Measurements from ENCODE around the gene CCDC69. TPM values are rescaled to one million over a fixed set of nuclear protein-coding genes. Genes with fewer than 3 reads are reported as not detected.
"Not testable (repeated sequence)": the region's sequence is repeated elsewhere in the genome, so short reads cannot be mapped to it uniquely, and the experiment has no call there.

The CCDC69 gene
- total RNA-seq, 6 experiments from 2014 or later = 0.43 to 1.1 (median 0.71) TPM

GRCh38 chr5:151238303-151238741, 14.4 kb upstream of the CCDC69 start:
- no peaks in the 10 kb centered on the region for H3K9me3 Mint-ChIP-seq
- peak overlapping the region; percentile 78; the same call in 1 of the 2 replicates for H3K4me3 Mint-ChIP-seq
- H3K4me1 Mint-ChIP-seq (ENCODE audit: low read depth) = peaks cover 15% of the 10 kb centered on the region
- DNase-seq = no peak
- no peaks in the 10 kb centered on the region for H3K36me3 Mint-ChIP-seq (ENCODE audit: low read depth)
- H3K27ac Mint-ChIP-seq = no peak overlapping the region
- TF ChIP-seq CTCF (IDR thresholded peaks at IDR 0.05) = no peak
- H3K27me3 Mint-ChIP-seq (ENCODE audit: insufficient read depth) = peaks cover 22% of the 10 kb centered on the region

GRCh38 chr5:151237685-151238084, 13.8 kb upstream of the CCDC69 start:
- Mint-ChIP-seq H3K27me3 (ENCODE audit: insufficient read depth) (peaks cover 26% of the 10 kb centered on the region), H3K4me1 (ENCODE audit: low read depth) (peaks cover 15% of the 10 kb centered on the region), H3K36me3 (ENCODE audit: low read depth) (no peaks in the 10 kb centered on the region), H3K4me3 (no peak overlapping the region), H3K27ac (no peak overlapping the region), H3K9me3 (no peaks in the 10 kb centered on the region)
- TF ChIP-seq CTCF (IDR thresholded peaks at IDR 0.05) = no peak
- no peak for DNase-seq

GRCh38 chr5:151236888-151237287, 13.0 kb upstream of the CCDC69 start:
- Mint-ChIP-seq H3K27me3 (ENCODE audit: insufficient read depth) (peaks cover 33% of the 10 kb centered on the region), H3K36me3 (ENCODE audit: low read depth) (no peaks in the 10 kb centered on the region), H3K9me3 (no peaks in the 10 kb centered on the region), H3K4me1 (ENCODE audit: low read depth) (peaks cover 15% of the 10 kb centered on the region), H3K4me3 (no peak overlapping the region), H3K27ac (no peak overlapping the region)
- no peak for TF ChIP-seq CTCF (IDR thresholded peaks at IDR 0.05)
- DNase-seq = no peak

- H3K4me3 Mint-ChIP-seq; H3K27ac Mint-ChIP-seq; DNase-seq; H3K9me3 Mint-ChIP-seq; H3K36me3 Mint-ChIP-seq (ENCODE audit: low read depth): not testable (repeated sequence)
- Mint-ChIP-seq H3K27me3 (ENCODE audit: insufficient read depth) (peaks cover 31% of the 10 kb centered on the region), H3K4me1 (ENCODE audit: low read depth) (peaks cover 15% of the 10 kb centered on the region)
Measured at GRCh38 chr5:151235239-151235571, 11.3 kb upstream of the CCDC69 start.

GRCh38 chr5:151234476-151235238, 10.8 kb upstream of the CCDC69 start:
- peaks cover 27% of the 10 kb centered on the region for H3K27me3 Mint-ChIP-seq (ENCODE audit: insufficient read depth)
- no peak for TF ChIP-seq CTCF (IDR thresholded peaks at IDR 0.05)
- peaks cover 15% of the 10 kb centered on the region for H3K4me1 Mint-ChIP-seq (ENCODE audit: low read depth)
- H3K27ac Mint-ChIP-seq = no peak overlapping the region
- no peaks in the 10 kb centered on the region for H3K9me3 Mint-ChIP-seq
- H3K36me3 Mint-ChIP-seq (ENCODE audit: low read depth) = no peaks in the 10 kb centered on the region
- no peak overlapping the region for H3K4me3 Mint-ChIP-seq
- DNase-seq = peak; percentile 43

- no peaks in the 10 kb centered on the region for H3K36me3 Mint-ChIP-seq (ENCODE audit: low read depth)
- H3K4me1 Mint-ChIP-seq (ENCODE audit: low read depth) = peaks cover 8% of the 10 kb centered on the region
- no peak overlapping the region for H3K4me3 Mint-ChIP-seq
- H3K9me3 Mint-ChIP-seq = no peaks in the 10 kb centered on the region
- TF ChIP-seq CTCF (IDR thresholded peaks at IDR 0.05) = no peak
- H3K27ac Mint-ChIP-seq = no peak overlapping the region
- no peak for DNase-seq
- H3K27me3 Mint-ChIP-seq (ENCODE audit: insufficient read depth) = peaks cover 23% of the 10 kb centered on the region
Measured at GRCh38 chr5:151233616-151234085, 9.8 kb upstream of the CCDC69 start.

Measured in HFFc6 (cell line).